ENCODE data around the gene BPIFB4.
"Not testable (repeated sequence)": the region's sequence is repeated elsewhere in the genome, so short reads cannot be mapped to it uniquely, and the experiment has no call there.

The BPIFB4 gene

DNA sequence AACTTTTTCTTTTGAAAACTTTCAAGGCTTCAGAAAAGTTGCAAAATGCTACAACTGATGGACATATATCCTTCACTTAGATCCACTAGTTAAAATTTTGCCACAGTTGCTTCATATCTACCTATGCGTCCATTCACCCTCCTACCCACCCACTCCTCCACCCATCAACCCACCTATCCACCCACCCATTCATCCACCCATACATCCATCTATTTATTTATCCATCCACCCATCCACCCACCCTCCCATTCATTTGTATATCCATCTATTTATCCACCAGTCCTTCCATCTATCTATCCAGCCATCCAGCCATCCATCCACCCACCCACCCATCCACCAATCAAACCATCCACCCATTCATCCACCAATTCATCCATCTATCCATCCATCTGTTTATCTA lies 13.6 kb downstream of the BPIFB4 start:
- Histone ChIP-seq H3K9me3 (ENCODE audit: control insufficient read depth, insufficient read depth, low read length) (no peaks in the 10 kb centered on the region), H3K4me1 (ENCODE audit: control insufficient read depth, insufficient read depth, low read length) (no peaks in the 10 kb centered on the region), H3K9ac (ENCODE audit: low read depth, low read length) (no peak overlapping the region), H3K4me3 (ENCODE audit: low read depth, low read length) (no peak overlapping the region), H3K36me3 (ENCODE audit: control insufficient read depth, insufficient read depth, low read length) (no peaks in the 10 kb centered on the region), H3K27me3 (ENCODE audit: control insufficient read depth, insufficient read depth, low read length) (no peaks in the 10 kb centered on the region)

GRCh38 chr20:33093582-33093981 lies 14.1 kb downstream of the BPIFB4 start:
- Histone ChIP-seq H3K4me3 (ENCODE audit: low read depth, low read length) (no peak overlapping the region), H3K9ac (ENCODE audit: low read depth, low read length) (no peak overlapping the region), H3K4me1 (ENCODE audit: control insufficient read depth, insufficient read depth, low read length) (no peaks in the 10 kb centered on the region), H3K36me3 (ENCODE audit: control insufficient read depth, insufficient read depth, low read length) (no peaks in the 10 kb centered on the region), H3K27me3 (ENCODE audit: control insufficient read depth, insufficient read depth, low read length) (no peaks in the 10 kb centered on the region), H3K9me3 (ENCODE audit: control insufficient read depth, insufficient read depth, low read length) (no peaks in the 10 kb centered on the region)

- H3K36me3 ChIP-seq (ENCODE audit: control insufficient read depth, insufficient read depth, low read length), result no peaks in the 10 kb centered on the region
- H3K4me3 ChIP-seq (ENCODE audit: low read depth, low read length), result no peak overlapping the region
- no peaks in the 10 kb centered on the region for H3K4me1 ChIP-seq (ENCODE audit: control insufficient read depth, insufficient read depth, low read length)
- no peaks in the 10 kb centered on the region for H3K27me3 ChIP-seq (ENCODE audit: control insufficient read depth, insufficient read depth, low read length)
- no peaks in the 10 kb centered on the region for H3K9me3 ChIP-seq (ENCODE audit: control insufficient read depth, insufficient read depth, low read length)
- H3K9ac ChIP-seq (ENCODE audit: low read depth, low read length), result no peak overlapping the region
Measured at GRCh38 chr20:33095249-33095648, 15.8 kb downstream of the BPIFB4 start.

- H3K9me3 ChIP-seq (ENCODE audit: control insufficient read depth, insufficient read depth, low read length), result not testable (repeated sequence)
Measured at GRCh38 chr20:33095902-33096584, 16.6 kb downstream of the BPIFB4 start.

DNA sequence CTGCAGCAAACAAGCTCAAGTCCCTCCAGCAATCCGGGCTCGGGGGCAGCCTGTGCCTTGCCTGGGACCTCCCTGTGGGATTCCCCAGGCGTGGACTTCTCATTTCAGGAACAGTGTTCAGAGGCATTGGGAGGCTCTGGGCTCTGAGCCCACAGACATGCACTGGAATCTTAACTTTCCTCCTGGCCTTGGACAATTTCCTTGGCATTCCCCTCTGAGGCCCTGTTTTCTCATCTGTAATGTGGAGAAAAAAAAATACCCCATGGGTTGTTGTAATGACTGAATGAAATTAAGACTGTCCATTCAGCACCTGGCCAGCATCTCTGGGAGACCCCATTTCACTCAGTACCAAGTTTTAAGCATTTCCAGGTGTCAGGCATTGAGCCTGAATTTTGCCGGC lies 17.6 kb downstream of the BPIFB4 start:
- no peaks in the 10 kb centered on the region for H3K4me1 ChIP-seq (ENCODE audit: control insufficient read depth, insufficient read depth, low read length)
- no peaks in the 10 kb centered on the region for H3K9me3 ChIP-seq (ENCODE audit: control insufficient read depth, insufficient read depth, low read length)
- H3K4me3 ChIP-seq (ENCODE audit: low read depth, low read length), result no peak overlapping the region
- H3K9ac ChIP-seq (ENCODE audit: low read depth, low read length), result no peak overlapping the region
- H3K27me3 ChIP-seq (ENCODE audit: control insufficient read depth, insufficient read depth, low read length), result no peaks in the 10 kb centered on the region
- no peaks in the 10 kb centered on the region for H3K36me3 ChIP-seq (ENCODE audit: control insufficient read depth, insufficient read depth, low read length)

More at GRCh38 chr20:33095902-33096584, 16.6 kb downstream of the BPIFB4 start:
- not testable (repeated sequence) for H3K9ac ChIP-seq (ENCODE audit: low read depth, low read length); H3K4me1 ChIP-seq (ENCODE audit: control insufficient read depth, insufficient read depth, low read length); H3K27me3 ChIP-seq (ENCODE audit: control insufficient read depth, insufficient read depth, low read length); H3K4me3 ChIP-seq (ENCODE audit: low read depth, low read length); H3K36me3 ChIP-seq (ENCODE audit: control insufficient read depth, insufficient read depth, low read length)

DNA sequence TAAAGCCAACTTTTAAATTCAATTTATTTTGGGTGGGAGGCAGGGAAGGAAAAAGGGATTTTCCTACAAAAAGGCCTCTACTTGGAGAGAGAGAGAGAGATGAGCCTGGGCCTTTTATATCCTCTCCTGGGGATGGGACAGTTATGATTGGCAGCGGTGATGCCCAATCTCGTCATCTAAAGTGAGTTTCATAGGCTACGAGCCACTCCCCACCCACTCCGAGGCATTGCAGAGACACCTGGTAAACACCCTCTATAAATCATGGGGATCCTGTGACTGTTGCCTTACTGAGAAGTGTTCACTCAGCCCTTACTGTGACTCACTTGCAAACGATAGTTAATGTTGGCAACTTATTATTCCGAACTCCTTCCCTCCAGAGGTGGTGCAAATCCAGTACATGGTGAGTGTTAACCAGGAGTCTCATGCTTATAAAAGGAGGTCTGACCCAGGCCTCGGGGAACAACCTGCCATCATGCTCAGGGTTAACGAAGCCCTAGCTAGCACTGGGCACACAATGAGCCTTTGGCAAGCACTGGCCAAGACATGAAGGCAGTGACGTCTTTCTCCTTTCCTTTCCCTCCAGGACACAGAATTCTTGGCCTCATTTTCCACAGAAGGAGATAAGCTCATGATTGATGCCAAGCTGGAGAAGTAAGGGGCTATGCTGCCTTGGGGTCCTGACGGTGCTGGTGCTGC lies 20.5 kb downstream of the BPIFB4 start:
- Histone ChIP-seq H3K4me1 (ENCODE audit: control insufficient read depth, insufficient read depth, low read length) (peaks cover 7% of the 10 kb centered on the region), H3K4me3 (ENCODE audit: low read depth, low read length) (no peak overlapping the region), H3K27me3 (ENCODE audit: control insufficient read depth, insufficient read depth, low read length) (no peaks in the 10 kb centered on the region), H3K36me3 (ENCODE audit: control insufficient read depth, insufficient read depth, low read length) (no peaks in the 10 kb centered on the region), H3K9me3 (ENCODE audit: control insufficient read depth, insufficient read depth, low read length) (no peaks in the 10 kb centered on the region), H3K9ac (ENCODE audit: low read depth, low read length) (no peak overlapping the region)

DNA sequence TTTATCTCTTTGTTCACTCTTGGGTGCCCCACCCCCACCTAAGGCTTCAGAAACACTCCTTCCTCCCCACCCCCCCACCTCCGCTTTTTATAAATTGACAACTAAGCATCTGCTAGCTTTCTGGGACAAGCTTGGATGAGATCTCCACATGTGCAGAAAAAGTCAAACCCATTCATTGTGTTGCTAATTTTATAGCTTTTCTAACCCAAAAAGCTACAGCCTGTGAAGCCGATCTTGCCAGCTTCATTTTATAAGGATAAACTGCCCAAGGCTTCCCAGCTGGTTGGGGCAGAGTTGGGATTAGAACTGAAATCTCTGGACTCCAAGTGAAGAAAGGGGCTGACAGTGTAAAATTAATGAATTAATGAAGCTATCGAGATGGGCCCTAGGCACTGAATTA lies 24.1 kb downstream of the BPIFB4 start:
- Histone ChIP-seq H3K36me3 (ENCODE audit: control insufficient read depth, insufficient read depth, low read length) (no peaks in the 10 kb centered on the region), H3K27me3 (ENCODE audit: control insufficient read depth, insufficient read depth, low read length) (no peaks in the 10 kb centered on the region), H3K9ac (ENCODE audit: low read depth, low read length) (no peak overlapping the region), H3K9me3 (ENCODE audit: control insufficient read depth, insufficient read depth, low read length) (no peaks in the 10 kb centered on the region), H3K4me3 (ENCODE audit: low read depth, low read length) (no peak overlapping the region), H3K4me1 (ENCODE audit: control insufficient read depth, insufficient read depth, low read length) (peaks cover 7% of the 10 kb centered on the region)

GRCh38 chr20:33104336-33104735 lies 24.9 kb downstream of the BPIFB4 start:
- Histone ChIP-seq H3K9ac (ENCODE audit: low read depth, low read length) (no peak overlapping the region), H3K36me3 (ENCODE audit: control insufficient read depth, insufficient read depth, low read length) (no peaks in the 10 kb centered on the region), H3K9me3 (ENCODE audit: control insufficient read depth, insufficient read depth, low read length) (no peaks in the 10 kb centered on the region), H3K27me3 (ENCODE audit: control insufficient read depth, insufficient read depth, low read length) (no peaks in the 10 kb centered on the region), H3K4me3 (ENCODE audit: low read depth, low read length) (no peak overlapping the region), H3K4me1 (ENCODE audit: control insufficient read depth, insufficient read depth, low read length) (peaks cover 7% of the 10 kb centered on the region)

DNA sequence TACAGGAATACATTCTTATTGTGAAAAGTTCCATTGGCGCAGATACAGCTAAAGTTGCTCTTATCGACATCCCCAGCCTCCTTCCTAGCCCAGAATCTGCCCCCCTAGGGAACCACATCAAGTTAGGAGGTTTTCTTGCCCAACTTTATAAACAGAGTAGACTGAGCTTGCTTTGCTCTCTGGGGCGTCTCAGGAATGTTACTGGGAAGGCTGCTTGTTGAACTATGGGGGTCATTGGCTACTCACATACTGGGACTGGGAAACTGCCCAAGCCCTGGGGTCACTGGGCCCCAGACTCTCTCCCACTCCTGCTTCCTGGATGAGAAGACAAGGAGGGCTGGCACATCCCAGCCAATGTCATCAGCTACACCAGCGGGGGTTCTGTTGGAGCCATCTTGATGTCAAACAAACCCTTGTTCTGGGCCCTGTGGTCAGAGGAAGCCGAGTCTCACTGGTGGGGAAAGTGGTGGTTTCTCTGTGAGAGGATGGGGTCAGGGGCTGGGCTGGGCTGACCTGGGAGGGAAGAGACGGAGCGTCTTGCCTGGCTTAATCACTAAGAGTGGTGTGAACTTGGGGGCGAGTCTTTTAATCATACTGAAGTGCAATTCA lies 26.0 kb downstream of the BPIFB4 start:
- Histone ChIP-seq H3K4me3 (ENCODE audit: low read depth, low read length) (no peak overlapping the region), H3K9me3 (ENCODE audit: control insufficient read depth, insufficient read depth, low read length) (no peaks in the 10 kb centered on the region), H3K4me1 (ENCODE audit: control insufficient read depth, insufficient read depth, low read length) (peaks cover 7% of the 10 kb centered on the region), H3K27me3 (ENCODE audit: control insufficient read depth, insufficient read depth, low read length) (no peaks in the 10 kb centered on the region), H3K9ac (ENCODE audit: low read depth, low read length) (no peak overlapping the region), H3K36me3 (ENCODE audit: control insufficient read depth, insufficient read depth, low read length) (no peaks in the 10 kb centered on the region)

DNA sequence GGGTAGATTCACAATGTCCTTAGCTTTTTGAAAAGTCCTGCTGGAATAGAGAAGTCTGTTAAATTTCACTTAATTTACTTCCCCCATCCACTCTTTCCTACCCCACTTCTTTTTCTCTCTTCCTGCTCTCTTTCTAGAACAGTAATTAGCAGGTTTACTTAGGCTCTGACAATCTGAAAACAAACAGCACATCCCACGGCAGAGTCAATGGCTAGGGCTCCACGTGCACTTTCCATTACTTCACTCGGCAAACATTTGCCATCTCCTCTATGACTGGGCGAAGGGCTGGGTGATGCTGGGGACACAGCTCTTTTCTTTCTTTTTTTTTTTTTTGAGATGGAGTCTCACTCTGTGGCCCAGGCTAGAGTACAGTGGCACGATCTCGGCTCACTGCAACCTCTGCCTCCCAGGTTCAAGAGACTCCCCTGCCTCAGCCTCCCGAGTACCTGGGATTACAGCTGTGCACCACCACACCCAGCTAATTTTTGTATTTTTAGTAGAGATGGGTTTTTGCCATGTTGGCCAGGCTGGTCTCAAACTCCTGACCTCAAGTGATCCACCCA lies 26.7 kb downstream of the BPIFB4 start:
- not testable (repeated sequence) for H3K36me3 ChIP-seq (ENCODE audit: control insufficient read depth, insufficient read depth, low read length); H3K9me3 ChIP-seq (ENCODE audit: control insufficient read depth, insufficient read depth, low read length); H3K27me3 ChIP-seq (ENCODE audit: control insufficient read depth, insufficient read depth, low read length); H3K9ac ChIP-seq (ENCODE audit: low read depth, low read length); H3K4me1 ChIP-seq (ENCODE audit: control insufficient read depth, insufficient read depth, low read length); H3K4me3 ChIP-seq (ENCODE audit: low read depth, low read length)

DNA sequence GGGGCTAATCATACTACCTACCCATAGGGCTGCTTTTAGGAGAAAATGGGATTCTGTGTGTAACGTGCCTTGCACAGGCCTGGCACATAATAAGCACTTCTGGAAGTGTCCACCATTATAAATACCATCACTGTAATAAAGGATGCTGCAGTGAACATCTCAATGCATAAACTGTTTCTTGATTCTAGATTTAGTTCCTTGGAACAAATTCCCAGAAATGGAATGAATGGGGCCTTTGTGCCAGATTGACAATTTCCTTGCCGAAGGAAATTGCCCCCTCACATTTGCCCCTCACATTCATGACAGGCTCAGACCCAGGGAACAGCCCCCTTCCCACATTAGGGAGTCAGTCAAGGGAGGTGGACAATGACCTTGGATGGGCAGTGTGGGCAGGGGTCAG lies 29.2 kb downstream of the BPIFB4 start:
- Histone ChIP-seq H3K4me1 (ENCODE audit: control insufficient read depth, insufficient read depth, low read length) (peaks cover 2% of the 10 kb centered on the region), H3K9ac (ENCODE audit: low read depth, low read length) (no peak overlapping the region), H3K27me3 (ENCODE audit: control insufficient read depth, insufficient read depth, low read length) (no peaks in the 10 kb centered on the region), H3K4me3 (ENCODE audit: low read depth, low read length) (no peak overlapping the region), H3K9me3 (ENCODE audit: control insufficient read depth, insufficient read depth, low read length) (no peaks in the 10 kb centered on the region), H3K36me3 (ENCODE audit: control insufficient read depth, insufficient read depth, low read length) (no peaks in the 10 kb centered on the region)
